Naive thymus-derived CD4-positive, alpha-beta T cell (primary cell): ENCODE results near the gene EXT2. TPM values are rescaled to one million over a fixed set of nuclear protein-coding genes. Genes with fewer than 3 reads are reported as not detected.
A peak's percentile ranks its signal among the peaks of the same experiment; 100 is the strongest.

ENCODE experiments used
- ATAC-seq: fragments of 150-1000 bp; cut with Tn5 transposase; 2 replicates; pipeline ENCODE4 v1.10.0; 2021; ENCODE audit warnings: mild to moderate bottlenecking, moderate library complexity
- CTCF ChIA-PET: fragments of 350-600 bp; sonication (Branson Sonifier 250); formaldehyde crosslinking; loops from one replicate; lab custom pipeline; 2021; ENCODE audit warnings: antibody characterized with exemption; lab: Charles Lee
- POLR2A ChIA-PET: fragments of 350-600 bp; sonication (Branson Sonifier 250); formaldehyde crosslinking; loops from one replicate; lab custom pipeline; 2021; ENCODE audit warnings: antibody characterized with exemption, inconsistent platforms; lab: Charles Lee
- DNase-seq, 9 donors: peaks; one replicate each; pipeline versions ENCODE4 v3.0.0 to v3.0.0-alpha.2; 2020 to 2022; ENCODE audit warnings: mixed read lengths in 1 of 9
- H3K27ac ChIP-seq: one replicate; pipeline ENCODE4 v1.7.0; 2013; ENCODE audit warnings: mild to moderate bottlenecking, low read depth, low read length, moderate library complexity
- H3K27me3 ChIP-seq, 2 donors: one replicate each; pipeline ENCODE4 v1.7.0; 2013; ENCODE audit warnings: low read length in 2 of 2, mild to moderate bottlenecking in 2 of 2, moderate library complexity in 2 of 2; ENCODE audit not compliant: control insufficient read depth in 2 of 2, insufficient read depth in 2 of 2
- H3K36me3 ChIP-seq, 3 experiments: 1 replicate in 2 of 3; 2 replicates in 1 of 3; pipeline ENCODE4 v1.7.0; 2013; ENCODE audit warnings: low read length in 3 of 3, mild to moderate bottlenecking in 3 of 3, moderate library complexity in 1 of 3; ENCODE audit not compliant: insufficient read depth in 3 of 3, control insufficient read depth in 2 of 3
- H3K4me1 ChIP-seq, 2 donors: one replicate each; pipeline ENCODE4 v1.7.0; 2013; ENCODE audit warnings: low read length in 2 of 2, mild to moderate bottlenecking in 2 of 2, moderate library complexity in 1 of 2; ENCODE audit not compliant: control insufficient read depth in 2 of 2, insufficient read depth in 2 of 2
- H3K4me3 ChIP-seq: 2 replicates; pipeline ENCODE4 v1.7.0; 2013; ENCODE audit warnings: mild to moderate bottlenecking, low read length
- H3K9me3 ChIP-seq, 3 experiments: 1 replicate in 2 of 3; 2 replicates in 1 of 3; pipeline ENCODE4 v1.7.0; 2013; ENCODE audit warnings: low read length in 3 of 3; ENCODE audit not compliant: control insufficient read depth in 2 of 3
- H3K27ac Mint-ChIP-seq, 9 donors: one replicate each; pipeline ENCODE4 v1.8.0; 2020 to 2022; ENCODE audit warnings: mixed read lengths in 9 of 9, mild to moderate bottlenecking in 8 of 9, moderate library complexity in 5 of 9, inconsistent platforms in 2 of 9
- H3K27me3 Mint-ChIP-seq, 5 donors: one replicate each; pipeline ENCODE4 v1.8.0; 2021 to 2022; ENCODE audit warnings: mixed read lengths in 5 of 5, mild to moderate bottlenecking in 1 of 5
- H3K36me3 Mint-ChIP-seq, 5 donors: one replicate each; pipeline ENCODE4 v1.8.0; 2020 to 2022; ENCODE audit warnings: mixed read lengths in 5 of 5, mild to moderate bottlenecking in 3 of 5, inconsistent platforms in 1 of 5
- H3K4me1 Mint-ChIP-seq, 7 donors: one replicate each; pipeline ENCODE4 v1.8.0; 2020 to 2022; ENCODE audit warnings: mixed read lengths in 7 of 7, mild to moderate bottlenecking in 3 of 7, inconsistent platforms in 1 of 7
- H3K4me3 Mint-ChIP-seq, 10 donors: one replicate each; pipeline ENCODE4 v1.8.0; 2020 to 2022; ENCODE audit warnings: mild to moderate bottlenecking in 10 of 10, mixed read lengths in 10 of 10, moderate library complexity in 6 of 10, inconsistent platforms in 2 of 10
- H3K9me3 Mint-ChIP-seq, 11 donors: one replicate each; pipeline ENCODE4 v1.8.0; 2020 to 2022; ENCODE audit warnings: mixed read lengths in 11 of 11, mild to moderate bottlenecking in 4 of 11, inconsistent platforms in 1 of 11, moderate library complexity in 1 of 11
- intact Hi-C, 2 donors: fragments of 100-400 bp; cut with micrococcal nuclease; formaldehyde crosslinking; loops; one replicate each; pipeline ENCODE4 v1.15.1; 2023
- polyA plus RNA-seq, 2 donors: library from polyadenylated mRNA; unstranded; fragments of 300-500 nt; fragmentation: Illumina TruSeq; gene quantifications; one replicate each; pipeline ENCODE4 v1.2.3, GENCODE V29; 2021
- total RNA-seq, 6 experiments: library from RNA in 5 of 6; stranded (reverse) in 5 of 6; gene quantifications; 1 replicate in 5 of 6; 2 replicates in 1 of 6; pipeline ENCODE4 v1.2.3 and lab custom pipeline; 2021 to 2026

EXT2 gene
- 10 to 100 TPM; 27.2 to 33.4 (median 30.7) TPM for total RNA-seq
- polyA plus RNA-seq: 10 to 100 TPM; 39.6 to 43.9 TPM
- 49.0 reads per million, percentile 71 among the genes with 10 or more reads in this experiment for total RNA-seq (lab: John Stamatoyannopoulos, UW)

GRCh38 chr11:44095506-44096359 lies at the start of gene EXT2:
EXT2 (plus strand) TSS chr11:44095678; CDS start chr11:44107713, 12,035 bp downstream.
- POLR2A ChIA-PET: interaction anchor here (0.9 kb wide), 1 partner anchor 26 kb away, joined by 3 read pairs; no protein-coding TSS in a partner anchor
- intact Hi-C loops: loop anchor here (1.0 to 10.0 kb wide), 11 partner anchors 15 to 1262 kb away; partner anchors contain the start of genes HSD17B12 (in 2 of the 2), ACCS (in 1 of the 2) and ALKBH3 (in 1 of the 2)

DNA sequence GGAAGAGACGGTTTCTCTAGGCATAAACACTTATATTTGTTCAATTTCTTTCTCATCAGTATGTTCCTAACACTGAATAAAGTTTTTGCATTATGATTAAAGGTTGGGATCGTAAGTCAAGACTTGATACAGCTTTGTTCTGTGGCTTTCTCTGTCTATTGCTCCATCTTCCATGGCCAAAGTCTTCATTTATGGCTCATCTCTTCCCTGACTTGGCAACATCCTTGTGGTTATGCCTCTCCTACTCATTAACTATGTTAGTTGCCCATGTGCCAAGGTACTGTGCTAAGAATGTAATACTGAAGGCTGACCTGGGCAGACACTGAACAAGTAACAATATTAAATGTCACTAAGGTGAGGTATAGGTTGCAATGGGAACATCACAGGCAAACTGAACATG lies 49.3 kb upstream of the EXT2 start:
- intact Hi-C loops: no loop called here
- DNase-seq (no peak), ATAC-seq (no peak)
- Mint-ChIP-seq H3K27me3 (peaks cover 0 to 13% (median 0%) of the 10 kb centered on the region in 5 donors), H3K4me3 (no peak overlapping the region), H3K4me1 (no peaks in the 10 kb centered on the region), H3K27ac (no peak overlapping the region), H3K36me3 (peaks cover 0 to 4% (median 0%) of the 10 kb centered on the region in 5 donors), H3K9me3 (peaks cover 0 to 6% (median 3%) of the 10 kb centered on the region in 11 donors)
- H3K27me3 ChIP-seq: peaks cover 0 to 3% of the 10 kb centered on the region in 2 donors
- no peak overlapping the region for H3K4me3 ChIP-seq
- no peaks in the 10 kb centered on the region for H3K4me1 ChIP-seq
- H3K27ac ChIP-seq: no peak overlapping the region
- no peaks in the 10 kb centered on the region for H3K36me3 ChIP-seq
- ChIA-PET POLR2A (no interaction called here), CTCF (no interaction called here)
- no peaks in the 10 kb centered on the region for H3K9me3 ChIP-seq

More at GRCh38 chr11:44095506-44096359, at the start of gene EXT2:
- ATAC-seq: peak; percentile 97
- Histone ChIP-seq H3K36me3 (no peaks in the 10 kb centered on the region), H3K4me1 (peaks cover 9 to 15% of the 10 kb centered on the region in 2 donors), H3K4me3 (peak within 1 kb of the TSS; percentile 74), H3K9me3 (no peaks in the 10 kb centered on the region), H3K27me3 (no peaks in the 10 kb centered on the region), H3K27ac (peak within 1 kb of the TSS; percentile 76)
- Mint-ChIP-seq H3K4me1 (peaks cover 25 to 53% (median 40%) of the 10 kb centered on the region in 7 donors), H3K4me3 (peak within 1 kb of the TSS; percentile 78 to 94 (median 87)), H3K9me3 (no peaks in the 10 kb centered on the region), H3K27ac (peak within 1 kb of the TSS in 8 of 9 donors; percentile 19 to 86 (median 70)), H3K27me3 (peaks cover 0 to 3% (median 0%) of the 10 kb centered on the region in 5 donors), H3K36me3 (peaks cover 0 to 4% (median 3%) of the 10 kb centered on the region in 5 donors)
- CTCF ChIA-PET: interaction anchor here (1.0 to 2.6 kb wide), 7 partner anchors 9 to 35 kb away, joined by 3 to 16 read pairs (median 6); no protein-coding TSS in a partner anchor
- peak; percentile 71 to 90 (median 83) for DNase-seq

GRCh38 chr11:44047298-44047697 lies 48.2 kb upstream of the EXT2 start:
- Histone ChIP-seq H3K4me1 (no peaks in the 10 kb centered on the region), H3K9me3 (no peaks in the 10 kb centered on the region), H3K36me3 (no peaks in the 10 kb centered on the region), H3K27me3 (peaks cover 0 to 3% of the 10 kb centered on the region in 2 donors), H3K4me3 (no peak overlapping the region), H3K27ac (no peak overlapping the region)
- ATAC-seq: no peak
- ChIA-PET POLR2A (no interaction called here), CTCF (no interaction called here)
- H3K9me3 Mint-ChIP-seq: no peaks in the 10 kb centered on the region
- no peaks in the 10 kb centered on the region for H3K36me3 Mint-ChIP-seq
- no peaks in the 10 kb centered on the region for H3K4me1 Mint-ChIP-seq
- peaks cover 0 to 13% (median 0%) of the 10 kb centered on the region in 5 donors for H3K27me3 Mint-ChIP-seq
- intact Hi-C loops: no loop called here
- no peak overlapping the region for H3K27ac Mint-ChIP-seq
- no peak for DNase-seq
- H3K4me3 Mint-ChIP-seq: no peak overlapping the region

DNA sequence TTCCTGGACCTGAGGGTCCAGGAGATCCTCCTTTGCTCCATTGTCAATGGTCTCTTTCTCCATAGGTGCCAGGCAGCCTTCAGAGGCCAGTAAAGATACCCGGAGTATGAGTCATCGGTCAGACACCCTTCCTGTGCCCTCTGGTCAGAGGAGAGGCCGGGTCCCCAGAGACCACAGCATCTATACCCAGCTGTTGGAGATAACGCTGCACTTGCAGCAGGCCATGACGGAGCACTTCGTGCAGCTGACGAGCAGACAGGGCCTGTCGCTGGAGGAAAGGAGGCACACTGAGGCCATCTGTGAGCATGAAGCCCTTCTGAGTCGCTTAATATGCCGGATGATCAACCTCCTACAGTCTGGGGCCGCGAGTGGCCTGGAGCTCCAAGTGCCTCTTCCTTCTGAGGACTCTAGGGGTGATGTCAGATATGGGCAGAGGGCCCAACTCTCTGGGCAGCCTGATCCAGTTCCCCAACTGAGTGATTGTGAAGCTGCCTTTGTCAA lies 47.5 kb upstream of the EXT2 start, which contains the start of gene ACCSL:
Gene ACCSL, plus strand, starts transcription at position 51 of the 501 bp plus-strand sequence. Its CDS starts 56 bp downstream, at position 107.
- DNase-seq (no peak), ATAC-seq (no peak)
- H3K4me1 ChIP-seq: no peaks in the 10 kb centered on the region
- H3K27ac ChIP-seq: no peak within 1 kb of the TSS
- Mint-ChIP-seq H3K36me3 (no peaks in the 10 kb centered on the region), H3K4me1 (no peaks in the 10 kb centered on the region), H3K9me3 (no peaks in the 10 kb centered on the region), H3K4me3 (no peak within 1 kb of the TSS), H3K27me3 (peaks cover 0 to 13% (median 0%) of the 10 kb centered on the region in 5 donors), H3K27ac (no peak within 1 kb of the TSS)
- ChIA-PET POLR2A (no interaction called here), CTCF (no interaction called here)
- no peaks in the 10 kb centered on the region for H3K36me3 ChIP-seq
- H3K4me3 ChIP-seq: no peak within 1 kb of the TSS
- H3K27me3 ChIP-seq: peaks cover 0 to 3% of the 10 kb centered on the region in 2 donors
- intact Hi-C loops: no loop called here
- H3K9me3 ChIP-seq: no peaks in the 10 kb centered on the region

GRCh38 chr11:44049832-44050231 lies 45.6 kb upstream of the EXT2 start:
- ChIA-PET POLR2A (no interaction called here), CTCF (interaction anchor here (0.9 kb wide), 1 partner anchor 44 kb away, joined by 3 read pairs; no protein-coding TSS in a partner anchor)
- Mint-ChIP-seq H3K9me3 (no peaks in the 10 kb centered on the region), H3K27ac (no peak overlapping the region), H3K4me1 (no peaks in the 10 kb centered on the region), H3K27me3 (peaks cover 0 to 8% (median 0%) of the 10 kb centered on the region in 5 donors), H3K36me3 (no peaks in the 10 kb centered on the region), H3K4me3 (no peak overlapping the region)
- DNase-seq (no peak), ATAC-seq (no peak)
- intact Hi-C loops: no loop called here
- no peaks in the 10 kb centered on the region for H3K27me3 ChIP-seq
- no peak overlapping the region for H3K4me3 ChIP-seq
- no peaks in the 10 kb centered on the region for H3K4me1 ChIP-seq
- no peak overlapping the region for H3K27ac ChIP-seq
- H3K36me3 ChIP-seq: no peaks in the 10 kb centered on the region
- H3K9me3 ChIP-seq: no peaks in the 10 kb centered on the region

- Mint-ChIP-seq H3K27me3 (peaks cover 0 to 4% (median 0%) of the 10 kb centered on the region in 5 donors), H3K4me1 (no peaks in the 10 kb centered on the region), H3K9me3 (no peaks in the 10 kb centered on the region), H3K36me3 (no peaks in the 10 kb centered on the region), H3K27ac (no peak overlapping the region), H3K4me3 (no peak overlapping the region)
- ChIA-PET POLR2A (no interaction called here), CTCF (no interaction called here)
- no peaks in the 10 kb centered on the region for H3K36me3 ChIP-seq
- ATAC-seq (no peak), DNase-seq (no peak)
- no peaks in the 10 kb centered on the region for H3K9me3 ChIP-seq
- intact Hi-C loops: no loop called here
- no peak overlapping the region for H3K27ac ChIP-seq
- no peaks in the 10 kb centered on the region for H3K27me3 ChIP-seq
- H3K4me1 ChIP-seq: no peaks in the 10 kb centered on the region
- no peak overlapping the region for H3K4me3 ChIP-seq
Observed at GRCh38 chr11:44051171-44051570, 44.3 kb upstream of the EXT2 start.
